ENCODE measurements around the gene MYLK2.
"Not testable (repeated sequence)": the region's sequence is repeated elsewhere in the genome, so short reads cannot be mapped to it uniquely, and the experiment has no call there.

Gene MYLK2

DNA sequence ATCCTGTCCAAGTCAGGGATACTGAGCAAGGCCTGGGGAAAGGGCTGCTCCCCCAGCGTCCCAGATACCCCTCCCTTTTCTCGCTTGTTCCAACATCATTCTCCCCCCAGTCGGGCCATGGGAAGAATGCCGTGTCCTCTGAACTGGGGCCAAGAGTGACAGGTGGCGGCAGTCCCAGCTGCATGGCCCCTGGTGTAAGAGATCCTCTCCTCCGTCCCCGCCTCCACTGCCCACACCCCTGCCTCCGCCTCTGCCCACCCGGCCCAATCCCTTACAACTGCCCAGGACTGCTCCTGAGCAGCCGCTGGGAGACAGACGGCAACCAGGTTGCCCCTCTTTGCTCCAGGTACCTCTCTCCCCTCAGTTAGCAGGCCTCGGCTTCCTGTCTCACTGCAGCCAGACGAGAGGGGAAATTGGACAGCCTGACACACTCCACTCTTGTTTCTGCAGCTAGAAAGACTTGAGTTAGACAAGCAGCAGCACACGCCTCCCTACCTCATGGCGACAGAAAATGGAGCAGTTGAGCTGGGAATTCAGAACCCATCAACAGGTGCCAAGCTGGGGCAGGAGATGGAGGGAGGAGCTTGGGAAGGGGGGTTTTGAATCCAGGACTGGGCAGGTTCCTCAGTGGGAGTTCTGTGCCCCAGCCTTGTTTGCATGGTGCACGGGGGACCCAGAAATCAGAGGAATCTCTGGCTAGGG lies at the start of gene MYLK2:
MYLK2 (plus strand) TSS at position 274 of the 702 bp plus-strand sequence; CDS start at position 499, 225 bp downstream.
- DNase-seq, result peak; percentile 65

DNA sequence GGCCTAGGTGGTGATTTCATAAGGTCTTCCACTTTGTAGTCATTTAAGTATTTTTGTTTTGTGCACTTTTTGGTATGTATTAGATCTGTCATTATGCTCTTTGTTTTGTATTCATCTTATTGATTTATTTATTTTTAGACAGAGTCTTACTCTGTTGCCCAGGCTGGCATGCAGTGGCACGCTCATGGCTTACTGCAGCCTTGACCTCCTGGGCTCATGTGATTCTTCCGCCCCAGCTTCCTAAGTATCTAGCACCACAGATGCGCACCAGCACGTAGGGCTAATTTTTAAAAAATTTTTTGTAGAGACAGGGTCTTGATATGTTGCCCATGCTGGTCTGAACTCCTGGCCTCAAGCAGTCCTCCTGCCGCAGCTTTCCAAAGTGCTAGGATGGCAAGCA lies 49.5 kb upstream of the MYLK2 start:
- DNase-seq, result no peak

DNA sequence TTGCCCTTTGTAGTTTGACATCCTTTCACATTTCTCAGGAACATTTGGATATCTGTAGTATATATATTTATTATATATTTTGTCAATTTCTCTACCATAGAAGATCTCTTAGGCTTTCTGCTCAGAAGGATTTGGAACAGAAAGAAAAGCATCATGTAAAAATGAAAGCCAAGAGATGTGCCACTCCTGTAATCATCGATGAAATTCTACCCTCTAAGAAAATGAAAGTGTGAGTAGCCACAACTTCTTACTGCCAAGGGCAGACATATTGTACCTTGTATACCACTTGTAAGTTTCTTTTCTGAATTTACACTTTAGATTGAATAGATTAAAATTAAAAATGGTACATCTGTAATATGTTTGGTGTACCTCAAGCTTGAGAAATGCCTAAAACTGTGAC lies 48.9 kb upstream of the MYLK2 start:
- no peak for DNase-seq

DNA sequence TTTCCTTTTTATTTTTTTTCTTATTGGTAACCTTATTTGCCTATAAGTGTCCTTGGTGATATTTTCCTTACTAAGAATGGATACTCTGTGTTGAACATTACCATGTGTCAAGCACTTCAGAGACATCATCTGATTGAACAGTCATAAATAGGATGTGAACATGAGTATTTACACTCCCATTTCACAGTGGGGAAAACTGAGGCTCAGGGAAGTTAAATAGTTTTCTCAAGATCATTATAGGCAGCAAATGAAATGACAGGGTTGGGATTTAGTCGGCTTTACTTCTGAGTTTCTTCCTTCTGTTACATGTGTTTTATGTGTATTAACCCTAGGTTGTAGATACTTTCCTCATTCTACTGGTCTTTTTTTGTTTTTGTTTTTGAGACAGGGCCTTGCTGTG lies 44.7 kb upstream of the MYLK2 start:
- no peak for DNase-seq

DNA sequence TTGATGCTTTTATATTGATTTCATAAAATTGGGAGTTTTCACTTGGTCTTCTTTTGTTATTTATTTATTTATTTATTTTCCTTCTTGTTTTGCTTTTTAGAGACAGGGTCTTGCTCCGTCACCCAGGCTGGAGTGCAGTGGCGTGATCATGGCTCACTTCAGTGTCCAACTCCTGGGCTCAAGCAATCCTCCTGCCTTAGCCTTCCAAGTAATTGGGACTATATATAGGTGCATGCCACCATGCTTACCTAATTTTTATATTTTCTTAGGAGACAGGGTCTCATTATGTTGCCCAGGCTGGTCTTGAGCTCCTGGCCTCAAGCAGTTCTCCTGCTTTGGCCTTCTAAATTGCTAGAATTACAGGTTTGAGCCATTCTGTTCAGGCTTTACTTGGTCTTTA lies 38.3 kb upstream of the MYLK2 start:
- DNase-seq, result no peak

DNA sequence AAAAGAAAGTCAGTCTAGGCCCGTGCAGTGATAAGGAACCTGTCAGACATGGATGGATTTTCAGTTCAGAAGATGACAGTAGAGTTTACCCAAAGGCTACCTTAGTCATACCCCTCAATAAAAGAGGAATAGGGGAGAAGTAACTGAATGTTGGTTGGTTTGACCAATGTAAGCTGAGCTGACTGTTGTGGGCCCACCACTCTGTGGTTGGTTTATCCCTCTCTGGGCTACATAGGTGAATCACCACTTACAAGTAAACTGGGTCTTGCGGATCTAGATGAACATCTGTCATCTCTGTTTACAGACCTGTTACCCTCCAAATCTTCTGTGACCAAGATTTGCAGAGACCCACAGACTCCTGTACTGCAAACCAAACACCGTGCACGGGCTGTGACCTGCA lies 37.2 kb upstream of the MYLK2 start:
- DNase-seq, result no peak

DNA sequence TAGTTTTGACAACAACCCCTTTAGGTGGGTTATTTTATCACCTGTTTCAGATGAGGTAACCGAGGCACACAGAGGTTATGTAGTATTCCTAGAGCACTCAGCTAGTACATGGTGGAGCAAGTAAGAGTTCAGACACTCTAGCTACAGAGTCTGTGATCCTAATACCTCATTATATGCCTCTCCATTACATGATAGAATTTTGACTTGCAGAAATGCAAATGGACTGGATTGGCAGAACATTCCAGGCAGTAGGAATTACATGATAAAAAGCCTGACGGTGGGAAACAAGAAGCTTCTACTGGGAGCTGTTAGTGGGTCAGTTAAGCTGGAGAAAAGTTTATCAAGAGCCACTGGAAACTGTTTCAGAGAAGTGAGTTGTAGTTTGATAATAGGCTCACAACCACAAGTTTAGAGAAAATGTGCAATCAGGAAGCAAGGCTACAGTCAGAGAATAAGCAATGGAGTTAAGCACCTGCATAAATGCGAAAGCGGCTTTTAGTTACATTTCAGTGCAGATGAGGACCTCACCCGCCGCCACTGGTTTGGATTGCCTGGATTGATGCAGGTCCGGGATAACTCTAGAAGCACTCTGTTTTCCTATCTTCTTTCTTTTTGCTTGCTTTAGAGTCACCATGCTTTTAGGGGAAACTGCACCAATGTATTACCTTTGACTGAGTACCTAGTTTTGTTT lies 34.7 kb upstream of the MYLK2 start:
- no peak for DNase-seq

DNA sequence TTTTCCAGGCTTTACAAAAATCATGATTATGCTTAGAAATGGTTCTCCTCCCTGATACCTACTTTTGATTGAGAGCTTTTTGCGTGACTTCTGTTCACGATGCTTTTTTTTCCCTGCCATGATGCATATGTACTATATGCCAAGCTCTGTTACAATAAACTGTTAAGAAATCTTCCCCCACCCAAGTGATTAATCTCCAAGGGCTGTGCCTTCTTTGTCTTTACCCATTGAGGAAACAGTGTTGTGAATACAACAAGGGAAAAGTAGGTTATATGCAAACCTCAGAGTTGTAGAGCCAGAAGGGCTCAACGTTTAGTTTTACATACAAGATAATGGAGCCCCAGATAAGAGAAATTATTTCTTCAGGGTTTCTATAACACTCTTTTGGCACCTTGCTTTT lies 34.1 kb upstream of the MYLK2 start:
- DNase-seq, result no peak

DNA sequence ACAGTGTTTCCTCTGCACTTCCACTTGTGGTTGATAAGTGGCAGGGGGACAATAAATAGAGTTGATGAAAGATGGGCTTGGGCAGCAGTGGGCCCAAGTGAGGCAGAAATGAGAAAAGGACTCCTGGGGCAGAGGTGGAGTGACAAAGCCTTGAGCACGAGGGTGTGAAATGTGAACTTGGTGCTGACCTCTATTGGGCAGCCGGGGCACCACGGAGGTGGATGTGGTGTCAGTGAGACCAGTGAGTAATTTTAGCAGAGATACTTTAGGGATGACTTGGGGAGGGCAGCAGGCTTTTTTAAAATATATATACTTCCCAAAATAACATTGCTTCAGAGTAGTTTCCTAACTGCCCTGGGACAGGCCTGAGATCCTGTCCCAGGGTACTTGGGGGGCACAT lies 30.6 kb upstream of the MYLK2 start:
- no peak for DNase-seq

DNA sequence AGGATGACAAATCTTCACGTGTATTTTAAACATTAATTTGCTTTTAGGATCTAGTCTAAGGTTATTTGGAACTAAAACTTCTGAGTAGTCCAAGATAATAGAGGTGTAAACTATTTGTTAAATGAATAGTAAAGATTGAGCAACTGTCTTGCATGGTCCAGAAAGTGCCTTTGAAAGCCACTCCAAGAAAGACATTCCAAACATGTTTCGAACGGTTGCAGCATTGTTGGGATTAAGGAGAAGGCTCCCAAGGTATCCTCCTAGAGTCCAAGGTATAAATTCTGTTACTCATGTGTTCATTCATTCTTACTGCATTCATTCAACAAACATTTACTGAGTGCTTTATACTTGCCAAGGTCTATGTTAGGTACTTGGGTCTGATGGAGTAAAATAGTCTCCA lies 28.8 kb upstream of the MYLK2 start:
- no peak for DNase-seq

DNA sequence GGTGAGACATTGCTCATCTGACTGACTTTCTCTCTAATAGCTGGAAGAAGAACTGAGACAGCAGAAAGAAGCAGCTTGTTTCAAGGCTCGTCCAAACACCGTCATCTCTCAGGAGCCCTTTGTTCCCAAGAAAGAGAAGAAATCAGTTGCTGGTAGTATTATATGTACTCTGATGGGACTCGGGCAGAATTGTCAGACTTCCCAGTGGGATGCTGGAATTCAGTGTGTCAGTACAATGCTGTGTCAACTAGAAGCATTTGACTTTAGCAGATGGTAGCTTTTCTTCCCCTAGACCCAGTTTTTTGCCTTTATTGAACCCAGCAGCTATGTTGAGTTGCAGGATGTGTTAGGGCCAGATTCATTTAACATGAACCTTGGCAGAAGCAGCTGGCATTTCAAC lies 21.8 kb upstream of the MYLK2 start:
- no peak for DNase-seq

DNA sequence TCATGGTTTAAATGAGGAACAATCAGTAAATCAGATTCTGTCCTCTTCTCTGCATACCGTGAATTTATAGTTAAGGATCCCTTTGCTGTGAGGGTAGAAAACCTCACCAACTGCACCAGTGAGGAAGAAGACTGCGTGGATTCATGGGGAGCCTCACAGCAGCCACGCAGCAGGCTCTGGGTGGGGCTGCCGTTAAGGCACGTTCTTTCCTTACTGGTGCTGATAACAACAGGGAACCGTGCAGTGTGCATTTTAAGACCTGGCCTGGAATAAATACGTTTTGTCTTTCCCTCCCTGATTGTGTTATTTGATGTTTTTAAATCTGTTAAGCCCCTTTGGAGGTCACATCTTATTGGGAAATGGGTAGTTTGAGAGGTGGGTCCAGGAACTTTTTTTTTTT lies 17.6 kb upstream of the MYLK2 start:
- no peak for DNase-seq

DNA sequence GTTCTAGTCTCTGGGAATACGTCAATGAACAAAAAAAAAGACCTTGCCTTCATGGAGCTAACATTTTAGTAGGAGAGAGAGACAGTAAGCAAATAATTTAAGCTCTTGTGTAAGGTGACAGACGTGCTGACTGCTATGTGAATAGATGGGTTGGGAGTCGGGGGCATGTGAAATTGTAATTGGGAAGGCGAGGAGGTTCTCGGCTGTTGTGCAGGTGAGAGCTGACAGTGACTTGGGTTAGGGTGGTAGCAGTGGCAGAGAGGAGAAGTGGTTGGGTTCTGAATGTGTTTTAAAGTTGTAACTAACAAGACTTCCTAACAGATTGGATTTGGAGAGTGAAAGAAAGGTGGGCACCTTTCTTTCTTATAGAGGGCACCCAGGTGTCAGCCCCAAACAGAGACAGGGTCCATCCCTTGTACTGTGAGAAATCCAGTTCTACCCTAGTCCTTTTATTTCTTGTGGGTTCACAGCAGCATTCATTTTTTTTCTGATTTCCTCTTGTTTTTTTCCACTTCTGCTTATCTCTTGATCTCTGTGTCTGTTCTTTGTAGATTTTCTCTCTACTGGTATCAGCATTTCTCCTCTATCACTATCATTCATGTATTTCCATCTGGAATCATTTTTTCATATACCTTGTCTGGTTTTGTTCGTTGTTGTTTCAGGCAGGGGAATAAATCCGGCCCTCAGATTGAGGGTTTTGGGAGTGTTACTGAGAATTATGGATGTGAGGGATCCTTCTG lies 15.4 kb upstream of the MYLK2 start:
- DNase-seq, result no peak

DNA sequence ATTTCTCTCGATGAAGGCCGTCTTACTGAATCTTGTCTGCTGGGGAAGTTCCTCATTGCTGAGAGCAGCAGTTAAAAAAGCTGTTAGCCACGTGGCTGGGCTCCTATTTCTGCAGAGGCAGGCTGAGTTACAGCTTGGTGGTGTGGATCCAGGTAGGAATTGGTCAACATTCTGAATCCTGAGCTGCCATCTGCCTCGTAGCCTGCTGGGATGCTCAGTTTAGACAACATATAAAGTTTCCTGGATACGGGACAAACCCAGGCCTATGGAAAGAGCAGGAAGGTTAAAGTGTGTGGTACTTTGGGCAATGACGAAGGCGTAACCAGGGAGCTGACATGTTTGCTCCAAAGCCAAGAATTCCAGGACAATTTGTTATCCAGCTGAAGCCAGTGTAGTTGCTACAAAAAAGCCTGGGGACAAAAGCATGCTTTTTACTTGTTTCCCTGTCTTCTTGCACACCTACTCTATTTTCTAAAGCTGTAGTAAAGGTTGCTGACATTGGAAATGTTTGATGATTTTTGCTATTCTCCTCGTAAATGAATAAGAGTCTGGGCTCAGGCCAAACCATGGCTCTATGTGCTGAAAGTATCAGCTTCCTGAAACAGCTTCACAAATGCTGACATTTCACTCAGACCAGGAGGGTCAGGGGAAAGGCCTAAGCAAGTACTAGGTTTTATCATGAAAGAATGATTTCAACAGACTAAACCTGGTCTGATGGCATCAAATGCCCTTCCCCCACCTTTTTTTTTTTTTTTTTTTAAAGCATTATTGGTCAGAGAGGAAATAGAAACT lies 12.4 kb upstream of the MYLK2 start:
- no peak for DNase-seq

DNA sequence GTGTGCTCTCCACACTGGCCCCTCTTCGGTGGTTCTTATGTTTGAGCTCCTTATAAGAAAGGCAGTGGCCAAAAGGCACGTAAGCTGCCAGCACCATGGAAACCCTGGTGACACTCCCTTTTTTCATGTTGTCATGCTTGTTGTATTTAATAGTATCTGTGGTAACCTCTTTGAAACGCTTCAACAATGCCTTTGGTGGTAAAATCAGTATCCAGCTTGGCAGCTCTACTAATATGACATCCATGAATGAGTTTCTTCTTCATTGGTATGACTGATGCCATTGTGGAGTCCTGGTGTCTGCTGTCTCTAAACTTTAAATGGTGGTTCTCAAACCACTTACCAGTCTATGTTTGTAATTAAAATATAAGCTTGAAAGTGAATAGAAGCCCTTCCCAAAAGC lies 10.7 kb upstream of the MYLK2 start:
- DNase-seq, result no peak

DNA sequence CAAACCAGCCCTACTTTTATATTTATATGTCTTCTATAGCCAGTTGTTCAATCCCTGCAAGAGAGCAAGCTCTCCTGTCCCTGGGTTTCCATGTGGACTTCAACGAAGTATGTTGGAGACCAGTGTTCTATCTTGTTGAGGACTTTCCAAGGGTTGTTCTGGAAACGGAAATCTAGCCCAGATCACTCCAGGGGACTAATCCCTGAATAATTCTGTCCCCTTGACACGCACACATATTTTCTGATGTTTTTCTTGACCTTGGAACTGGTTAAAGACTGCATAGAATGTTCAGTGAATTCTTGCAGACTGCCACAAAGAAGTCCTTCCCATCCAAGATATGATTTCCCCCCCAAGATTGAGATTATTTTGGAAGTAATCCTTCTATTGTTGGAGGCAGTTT lies 9.5 kb upstream of the MYLK2 start:
- no peak for DNase-seq

DNA sequence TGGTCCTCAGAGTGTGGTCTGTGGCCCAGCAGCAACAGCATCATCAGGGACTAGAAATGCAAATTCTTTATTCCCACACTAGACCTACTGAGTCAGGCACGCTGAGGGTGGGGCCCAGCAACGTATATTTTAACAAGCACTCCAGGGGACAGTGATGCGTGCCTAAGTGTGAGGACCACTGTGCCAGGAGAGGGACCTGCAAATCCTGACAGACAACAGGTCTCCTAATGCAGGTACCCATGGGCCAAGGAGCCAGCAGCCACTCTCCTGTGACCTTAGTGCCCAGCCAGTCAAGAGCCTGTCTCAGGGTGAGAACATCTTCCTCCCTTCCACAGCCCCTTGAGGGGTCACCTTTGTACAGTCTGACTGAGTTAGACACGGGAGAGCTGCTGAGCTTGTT lies 8.0 kb upstream of the MYLK2 start:
- no peak for DNase-seq

DNA sequence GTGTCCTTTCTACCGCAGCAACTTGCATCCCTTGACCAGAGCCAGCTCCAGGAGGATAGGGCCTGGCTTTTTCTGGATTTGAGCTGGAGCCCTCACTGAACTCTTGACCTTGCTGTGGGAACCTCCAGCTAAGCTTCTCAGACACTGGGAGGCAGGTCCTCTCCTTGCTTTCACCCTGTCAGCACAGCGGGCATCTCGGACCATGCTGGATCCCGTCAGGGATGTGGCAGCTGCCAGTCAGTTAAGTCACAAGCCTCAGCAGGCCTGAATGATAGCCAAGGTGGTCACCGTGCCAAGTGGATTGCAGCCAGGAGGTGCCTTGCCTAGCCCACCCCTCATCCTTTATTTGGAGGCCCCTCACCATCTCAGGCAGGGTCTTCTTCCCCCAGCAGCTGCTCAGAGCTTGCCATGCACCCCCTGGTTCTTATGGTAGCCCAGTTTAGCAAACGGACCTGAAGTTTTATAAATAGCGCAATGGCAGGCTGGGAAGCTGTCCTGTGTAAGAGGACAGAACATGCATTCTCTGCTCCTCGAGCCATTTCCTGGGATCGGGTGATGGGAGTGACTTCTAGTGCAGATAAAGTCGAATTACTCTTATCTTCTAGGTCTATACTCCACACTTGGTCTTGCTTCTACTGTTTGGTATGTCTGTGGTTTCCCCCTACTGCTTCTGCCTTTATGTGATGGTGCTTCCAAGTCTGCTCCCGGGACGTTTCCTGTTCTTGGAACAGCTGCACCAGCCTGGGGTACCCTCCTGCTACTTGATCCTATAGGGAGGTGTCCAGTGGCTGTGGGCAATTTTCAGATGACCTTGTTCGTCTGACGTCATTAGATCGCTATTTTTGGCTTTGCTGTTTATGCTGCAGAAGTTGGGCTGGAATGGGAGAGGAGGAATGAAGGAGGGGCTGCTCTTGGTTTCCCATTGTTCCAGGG lies 7.1 kb upstream of the MYLK2 start:
- DNase-seq, result no peak

DNA sequence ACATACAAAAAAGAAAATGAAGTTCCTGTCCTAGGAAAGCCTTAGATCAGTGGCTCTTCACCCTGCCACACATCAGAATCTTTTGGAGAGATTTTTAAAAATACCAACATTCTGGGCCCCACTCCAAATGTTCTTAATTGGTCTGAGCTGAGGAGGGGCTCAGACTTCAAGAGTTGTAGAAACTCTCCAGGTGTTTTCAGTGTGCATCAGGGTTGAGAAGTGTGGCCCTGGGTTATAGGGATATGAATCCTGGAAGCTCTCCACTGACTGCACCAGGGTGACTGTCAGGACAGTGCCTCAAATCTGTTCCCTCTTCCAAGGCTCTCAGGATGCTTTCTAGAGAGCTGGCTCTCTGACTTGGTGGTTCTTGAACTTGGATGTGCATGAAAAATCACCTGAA lies 5.5 kb upstream of the MYLK2 start:
- no peak for DNase-seq

DNA sequence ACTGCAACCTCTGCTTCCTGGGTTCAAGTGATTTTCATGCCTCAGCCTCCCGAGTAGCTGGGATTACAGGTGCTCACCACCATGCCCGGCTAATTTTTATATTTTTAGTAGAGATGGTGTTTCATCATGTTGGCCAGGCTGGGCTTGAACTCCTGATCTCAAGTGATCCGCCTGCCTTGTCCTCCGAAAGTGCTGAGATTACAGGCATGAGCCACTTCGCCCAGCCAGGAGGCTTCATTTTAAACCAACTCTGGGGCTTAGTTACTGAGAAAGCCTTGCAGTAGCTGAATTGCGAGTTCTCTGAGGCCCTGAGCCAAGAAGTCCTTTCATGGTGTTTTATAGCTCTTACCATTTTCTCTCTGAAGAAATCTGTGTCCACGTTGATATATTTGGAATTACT lies 5.0 kb upstream of the MYLK2 start:
- not testable (repeated sequence) for DNase-seq

DNA sequence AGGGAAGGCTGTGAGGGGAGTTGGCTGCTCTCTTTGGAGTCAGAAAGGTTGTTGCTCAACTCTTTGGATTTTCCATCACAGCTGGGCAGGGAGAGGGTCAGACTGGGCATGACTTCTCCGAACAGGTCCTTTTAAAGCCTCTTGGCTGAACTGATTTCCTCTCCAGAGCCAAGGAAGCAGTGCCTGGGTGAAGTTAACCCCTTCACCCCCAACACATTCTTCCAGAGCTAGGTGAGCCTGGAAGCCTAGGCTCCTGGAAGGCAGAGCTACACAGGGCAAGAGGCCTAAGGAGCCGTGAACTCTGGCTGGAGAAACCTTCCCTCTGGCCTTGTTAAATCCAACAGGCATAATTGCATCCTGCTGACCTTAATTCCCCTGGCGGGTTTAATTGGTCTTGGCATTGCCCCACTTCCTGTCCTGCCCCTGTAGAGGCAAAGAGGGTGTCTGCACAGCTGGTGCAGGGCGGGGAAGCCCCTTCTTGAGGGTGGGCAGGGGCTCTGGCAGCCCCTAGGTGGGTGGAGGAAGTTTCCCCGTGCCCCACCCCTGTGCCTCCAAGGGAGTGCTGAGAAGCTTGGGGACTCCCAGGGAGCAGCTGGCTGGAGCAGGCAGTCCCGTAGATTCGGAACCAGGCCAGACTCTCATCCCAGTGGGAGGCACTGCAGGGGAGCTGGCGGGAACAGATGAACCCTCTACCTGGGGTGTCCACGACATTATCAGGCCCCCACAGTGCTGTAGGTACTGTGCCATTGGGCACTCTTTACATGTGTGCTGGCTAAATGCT lies 3.6 kb upstream of the MYLK2 start:
- peak; percentile 93 for DNase-seq
